Measurements from ENCODE around the gene MS4A2.
"Not testable (repeated sequence)": the region's sequence is repeated elsewhere in the genome, so short reads cannot be mapped to it uniquely, and the experiment has no call there.

Gene MS4A2

DNA sequence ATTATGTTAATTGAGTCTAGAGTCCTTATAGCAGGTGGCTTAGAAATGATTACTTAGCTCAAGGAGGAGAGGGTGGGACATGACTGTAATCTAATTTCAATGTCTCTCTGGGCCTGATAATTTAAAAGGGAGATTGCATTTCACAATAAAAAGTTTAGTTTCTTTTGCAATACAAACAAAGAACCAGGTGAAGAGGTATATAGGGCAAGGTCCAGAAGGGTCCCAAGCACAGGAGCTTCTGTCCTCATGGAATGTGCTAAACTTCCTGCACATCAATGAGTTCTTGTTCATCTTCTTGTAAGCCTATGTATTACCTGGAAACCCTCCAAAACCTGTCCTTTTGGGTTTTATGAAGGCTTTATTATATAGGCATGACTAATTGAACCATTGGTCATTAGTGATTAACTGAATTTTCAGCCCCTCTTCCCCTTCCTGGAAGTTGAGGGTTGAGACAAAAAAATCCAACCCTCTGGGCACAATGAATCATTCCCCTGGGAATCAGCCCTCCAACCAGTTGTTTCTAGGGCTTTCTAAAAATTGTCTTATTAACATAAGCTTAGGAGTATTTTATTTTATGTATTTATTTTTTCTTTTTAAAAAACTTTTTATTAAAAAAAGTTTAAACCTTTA lies 37.6 kb downstream of the MS4A2 start:
- no peak for TF ChIP-seq CTCF (IDR thresholded peaks at IDR 0.05; ENCODE audit: low read depth, low read length)
- no peak for DNase-seq (ENCODE audit: extremely low read depth, low read depth)

DNA sequence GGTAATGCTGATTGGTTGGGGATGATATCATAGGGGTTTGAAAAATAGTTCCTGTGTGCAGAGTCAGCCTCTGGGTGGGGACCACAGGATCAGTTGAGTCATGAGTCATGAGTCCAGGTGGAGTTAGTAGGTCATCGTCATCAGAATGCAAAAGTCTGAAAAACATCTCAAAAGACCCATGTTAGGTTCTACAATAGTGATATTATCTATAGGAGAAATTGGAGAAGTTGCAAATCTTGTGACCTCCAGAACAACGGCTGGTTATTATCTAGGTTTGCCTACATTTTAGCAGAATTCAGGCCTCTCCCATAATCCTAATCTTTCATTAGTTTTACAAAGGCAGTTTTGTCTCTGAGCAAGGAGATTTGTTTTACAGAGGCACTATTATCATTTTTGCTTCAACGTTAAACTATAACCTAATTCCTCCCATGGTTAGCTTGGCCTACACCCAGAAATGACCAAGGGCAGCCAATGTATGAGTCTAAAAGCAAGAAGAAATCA lies 38.9 kb downstream of the MS4A2 start:
- TF ChIP-seq CTCF (IDR thresholded peaks at IDR 0.05; ENCODE audit: low read depth, low read length) = no peak
- DNase-seq (ENCODE audit: extremely low read depth, low read depth) = no peak

- no peak for DNase-seq (ENCODE audit: extremely low read depth, low read depth)
These were observed 39.9 kb downstream of the MS4A2 start for GRCh38 chr11:60128376-60128775.

DNA sequence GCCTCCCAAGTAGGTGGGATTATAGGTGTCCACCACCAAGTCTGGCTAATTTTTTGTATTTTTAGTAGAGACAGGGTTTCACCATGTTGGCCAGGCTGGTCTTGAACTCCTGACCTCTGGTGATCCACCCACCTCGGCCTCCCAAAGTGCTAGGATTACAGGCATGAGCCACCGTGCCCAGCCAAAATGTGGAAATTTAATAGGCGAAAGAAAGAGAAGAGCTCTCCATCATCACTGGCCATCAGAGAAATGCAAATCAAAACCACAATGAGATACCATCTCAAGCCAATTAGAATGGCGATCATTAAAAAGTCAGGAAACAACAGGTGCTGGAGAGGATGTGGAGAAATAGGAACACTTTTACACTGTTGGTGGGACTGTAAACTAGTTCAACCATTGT lies 40.4 kb downstream of the MS4A2 start:
- DNase-seq (ENCODE audit: extremely low read depth, low read depth) = not testable (repeated sequence)

More at GRCh38 chr11:60128376-60128775, 39.9 kb downstream of the MS4A2 start:
- TF ChIP-seq CTCF (IDR thresholded peaks at IDR 0.05; ENCODE audit: low read depth, low read length) = no peak

DNA sequence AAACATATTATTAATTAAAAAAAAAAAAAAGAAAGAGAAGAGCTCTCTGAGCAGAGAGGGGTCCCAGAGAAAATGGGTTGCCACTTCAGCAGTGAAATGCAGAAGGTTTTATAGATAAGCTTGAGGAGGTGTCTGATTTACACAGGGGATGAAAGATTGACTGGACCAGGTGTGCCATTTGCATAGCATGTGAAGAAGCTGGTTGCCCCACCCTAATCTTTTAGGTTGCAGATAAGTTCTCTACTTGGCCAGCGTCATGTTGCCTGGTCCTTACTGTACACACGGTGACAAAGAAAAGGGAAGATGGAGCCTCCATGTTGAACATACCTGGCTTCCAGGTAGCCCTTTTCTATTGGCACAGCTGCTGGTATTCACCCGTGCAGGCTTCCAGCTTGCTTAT lies 41.4 kb downstream of the MS4A2 start:
- no peak for DNase-seq (ENCODE audit: extremely low read depth, low read depth)
- no peak for TF ChIP-seq CTCF (IDR thresholded peaks at IDR 0.05; ENCODE audit: low read depth, low read length)

DNA sequence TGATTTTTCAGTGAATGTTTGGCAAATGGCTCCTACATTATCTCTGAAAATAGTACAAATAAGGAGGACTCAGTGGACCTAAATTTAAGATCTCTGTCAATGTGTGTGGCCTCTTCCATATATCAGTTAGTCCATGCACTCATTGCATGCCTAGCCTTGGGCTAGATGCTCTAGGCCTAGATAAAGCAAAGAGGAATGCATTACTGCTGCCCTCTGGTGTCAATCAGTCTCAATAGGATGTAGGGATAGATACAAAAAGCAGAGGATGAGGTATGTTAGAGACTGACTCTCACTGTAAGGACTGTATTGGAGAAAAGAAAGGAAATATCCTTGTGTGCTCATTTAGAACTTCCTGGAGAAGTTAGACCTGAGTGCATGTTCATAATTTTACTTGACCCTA lies 42.0 kb downstream of the MS4A2 start:
- TF ChIP-seq CTCF (IDR thresholded peaks at IDR 0.05; ENCODE audit: low read depth, low read length) = no peak
- DNase-seq (ENCODE audit: extremely low read depth, low read depth) = no peak

GRCh38 chr11:60131912-60132311 lies 43.4 kb downstream of the MS4A2 start:
- TF ChIP-seq CTCF (IDR thresholded peaks at IDR 0.05; ENCODE audit: low read depth, low read length) = no peak

GRCh38 chr11:60133917-60134316 lies 45.5 kb downstream of the MS4A2 start:
- TF ChIP-seq CTCF (IDR thresholded peaks at IDR 0.05; ENCODE audit: low read depth, low read length) = no peak
- no peak for DNase-seq (ENCODE audit: extremely low read depth, low read depth)

More at GRCh38 chr11:60131912-60132311, 43.4 kb downstream of the MS4A2 start:
- no peak for DNase-seq (ENCODE audit: extremely low read depth, low read depth)

All from AG09319 (cell line).